T-helper 17 cell (primary cell): Measurements from ENCODE around the gene CCDC78. TPM values are rescaled to one million over a fixed set of nuclear protein-coding genes. Genes with fewer than 3 reads are reported as not detected.

Experiments used
- ATAC-seq: fragments of 150-1000 bp; cut with Tn5 transposase; 2 replicates; pipeline ENCODE4 v1.10.0; 2021; ENCODE audit warnings: mild to moderate bottlenecking, moderate library complexity
- DNase-seq, 3 donors: peaks; one replicate each; pipeline versions ENCODE4 v3.0.0 to v3.0.0-alpha.2; 2020 to 2021
- H3K9me3 ChIP-seq: one replicate; pipeline ENCODE4 v1.7.0; 2013; ENCODE audit warnings: low read length, mild to moderate bottlenecking; ENCODE audit not compliant: control insufficient read depth, poor library complexity, severe bottlenecking
- H3K27ac Mint-ChIP-seq: one replicate; pipeline ENCODE4 v1.8.0; 2022; ENCODE audit warnings: mild to moderate bottlenecking, moderate library complexity, mixed read lengths
- H3K27me3 Mint-ChIP-seq: one replicate; pipeline ENCODE4 v1.8.0; 2022; ENCODE audit warnings: mixed read lengths
- H3K36me3 Mint-ChIP-seq: one replicate; pipeline ENCODE4 v1.8.0; 2022; ENCODE audit warnings: low read depth, mixed read lengths
- H3K4me1 Mint-ChIP-seq: one replicate; pipeline ENCODE4 v1.8.0; 2022; ENCODE audit warnings: mild to moderate bottlenecking, mixed read lengths
- H3K4me3 Mint-ChIP-seq: one replicate; pipeline ENCODE4 v1.8.0; 2022; ENCODE audit warnings: mild to moderate bottlenecking, moderate library complexity, mixed read lengths
- total RNA-seq, 4 donors: library from RNA in 2 of 4; stranded (reverse) in 2 of 4; gene quantifications; one replicate each; pipeline ENCODE4 v1.2.3 and lab custom pipeline; 2022 to 2026

CCDC78 gene
- total RNA-seq, 2 donors from 2014 or later, result 3.4 to 3.7 TPM

DNA sequence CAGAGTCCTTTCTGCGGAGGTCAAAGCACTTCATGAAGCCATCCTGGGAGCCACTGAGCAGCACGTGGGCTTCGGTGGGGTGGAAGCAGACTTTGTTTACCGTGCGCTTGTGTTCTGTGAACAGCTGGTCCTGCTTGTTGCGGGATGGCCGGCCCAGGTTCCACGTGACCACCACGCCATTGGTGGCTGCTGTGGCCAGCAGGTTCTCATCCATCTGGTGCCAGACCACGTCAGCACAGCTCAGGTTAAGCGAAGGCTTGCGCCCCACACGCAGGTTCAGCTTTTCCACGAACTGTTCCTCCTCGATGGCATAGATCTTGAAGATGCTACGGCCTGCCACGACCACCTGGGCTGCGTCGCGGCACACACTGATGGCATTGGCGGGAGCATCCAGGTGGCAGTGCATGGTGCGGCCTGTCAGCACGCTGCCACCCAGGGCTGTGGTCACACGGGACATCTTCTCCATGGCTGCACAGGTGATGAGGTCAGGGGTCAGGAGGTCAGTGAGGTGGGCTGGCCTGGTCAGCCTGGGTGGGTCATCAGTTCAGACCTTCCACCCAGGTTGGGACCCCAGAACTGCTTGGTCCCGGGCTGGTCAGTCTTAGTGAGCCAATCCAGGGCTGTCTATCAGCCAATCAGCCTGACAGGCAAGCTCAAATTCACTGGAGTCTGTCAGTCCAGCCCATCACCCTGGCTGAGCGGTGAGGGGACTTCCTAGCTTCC, 36.9 kb downstream of the CCDC78 start:
- Mint-ChIP-seq H3K4me3 (peak overlapping the region; percentile 85), H3K27me3 (no peaks in the 10 kb centered on the region), H3K4me1 (peaks cover 9% of the 10 kb centered on the region), H3K36me3 (no peaks in the 10 kb centered on the region), H3K27ac (peak overlapping the region; percentile 88)
- ATAC-seq (no peak), DNase-seq (no peak)
- H3K9me3 ChIP-seq, result no peaks in the 10 kb centered on the region

DNA sequence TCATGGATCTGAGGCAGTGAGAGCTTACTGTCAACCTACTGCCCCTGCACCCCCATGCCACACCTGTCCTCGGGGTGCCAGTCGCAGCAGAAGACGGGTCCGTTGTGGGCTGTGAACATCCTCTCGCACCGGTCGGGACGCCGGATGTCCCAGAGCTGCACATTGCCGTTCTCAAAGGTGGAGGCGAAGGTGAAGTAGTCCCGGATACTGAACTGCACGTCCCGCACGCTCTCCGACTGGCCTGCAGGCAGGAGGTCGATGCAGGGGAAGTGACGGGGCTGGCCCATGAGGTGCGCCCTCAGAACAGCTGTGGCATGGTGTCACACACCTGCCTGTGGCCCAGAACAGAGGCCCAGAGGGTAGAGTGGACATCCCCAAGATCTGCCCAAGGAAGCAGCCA, 38.7 kb downstream of the CCDC78 start:
- H3K4me3 Mint-ChIP-seq, result no peak overlapping the region

DNA sequence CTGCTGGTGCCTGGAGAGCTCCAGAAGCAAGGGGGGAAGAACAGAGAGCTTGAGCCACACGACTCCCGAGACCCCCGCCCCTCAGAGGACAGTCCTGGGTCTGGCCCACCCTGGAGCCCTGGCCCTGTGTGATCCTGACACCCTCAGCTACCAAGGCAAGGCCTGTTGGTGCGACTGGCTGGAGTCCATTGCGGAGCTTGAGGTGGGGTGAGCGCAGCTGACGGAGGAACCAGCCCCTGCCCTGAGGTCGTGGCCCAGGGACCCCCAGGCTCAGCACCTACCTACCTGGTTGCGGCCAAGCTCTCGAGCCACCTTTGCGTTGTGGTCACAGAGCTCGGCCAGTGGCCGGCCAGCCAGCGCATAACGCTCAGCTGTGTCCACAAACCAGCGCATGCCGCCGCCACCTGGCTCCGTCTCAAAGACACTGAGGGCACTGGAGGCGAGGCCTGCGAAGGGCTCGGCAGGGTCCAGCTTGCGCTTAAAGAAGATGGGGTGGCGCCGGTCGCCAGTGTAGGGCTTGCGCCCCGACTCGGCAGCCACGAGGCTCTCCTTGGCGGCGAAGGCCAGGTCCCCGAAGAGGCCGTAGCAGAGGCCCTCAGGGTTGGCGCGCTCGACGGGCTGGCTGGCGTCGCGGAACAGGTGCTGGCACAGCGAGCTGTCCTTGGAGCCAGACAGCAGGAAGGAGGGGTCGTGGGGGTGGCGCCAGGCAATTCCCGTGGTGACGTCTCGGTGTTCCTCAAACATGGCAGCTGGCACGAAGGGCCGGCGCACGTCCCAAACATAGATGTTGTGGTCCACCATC, 39.6 kb downstream of the CCDC78 start:
- Mint-ChIP-seq H3K4me3 (peak overlapping the region; percentile 25), H3K27me3 (no peaks in the 10 kb centered on the region), H3K4me1 (peaks cover 16% of the 10 kb centered on the region), H3K36me3 (no peaks in the 10 kb centered on the region), H3K27ac (peak overlapping the region; percentile 14)
- no peaks in the 10 kb centered on the region for H3K9me3 ChIP-seq
- no peak for ATAC-seq
- no peak for DNase-seq

More for the DNA sequence above, 38.7 kb downstream of the CCDC78 start:
- Mint-ChIP-seq H3K27ac (no peak overlapping the region), H3K27me3 (no peaks in the 10 kb centered on the region), H3K4me1 (peaks cover 11% of the 10 kb centered on the region), H3K36me3 (no peaks in the 10 kb centered on the region)
- DNase-seq (no peak), ATAC-seq (no peak)
- H3K9me3 ChIP-seq, result no peaks in the 10 kb centered on the region

DNA sequence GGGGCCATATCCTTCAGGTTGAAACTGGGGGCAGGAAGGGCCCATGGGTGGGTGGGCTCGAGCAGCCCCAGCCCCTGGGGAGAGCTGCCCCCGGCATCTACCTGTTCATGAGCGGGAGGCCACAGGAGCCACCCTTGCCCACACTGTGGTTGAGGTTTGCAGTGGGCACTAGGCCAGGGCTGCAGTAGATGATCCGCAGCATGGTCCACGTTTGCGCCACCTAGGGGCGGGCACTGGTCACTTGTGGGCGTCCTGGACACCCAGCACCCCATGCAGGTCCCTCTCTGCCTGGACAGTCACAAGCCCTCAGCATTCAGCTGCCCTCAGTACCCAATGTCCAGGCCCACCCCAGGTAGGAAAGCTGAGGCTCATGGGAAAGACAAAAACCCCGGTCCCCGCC, 40.3 kb downstream of the CCDC78 start:
- no peaks in the 10 kb centered on the region for H3K36me3 Mint-ChIP-seq
- H3K27me3 Mint-ChIP-seq, result no peaks in the 10 kb centered on the region
- DNase-seq (no peak), ATAC-seq (no peak)
- H3K9me3 ChIP-seq, result no peaks in the 10 kb centered on the region
- H3K4me1 Mint-ChIP-seq, result peaks cover 17% of the 10 kb centered on the region
- peak overlapping the region; percentile 28 for H3K4me3 Mint-ChIP-seq
- peak overlapping the region; percentile 14 for H3K27ac Mint-ChIP-seq

DNA sequence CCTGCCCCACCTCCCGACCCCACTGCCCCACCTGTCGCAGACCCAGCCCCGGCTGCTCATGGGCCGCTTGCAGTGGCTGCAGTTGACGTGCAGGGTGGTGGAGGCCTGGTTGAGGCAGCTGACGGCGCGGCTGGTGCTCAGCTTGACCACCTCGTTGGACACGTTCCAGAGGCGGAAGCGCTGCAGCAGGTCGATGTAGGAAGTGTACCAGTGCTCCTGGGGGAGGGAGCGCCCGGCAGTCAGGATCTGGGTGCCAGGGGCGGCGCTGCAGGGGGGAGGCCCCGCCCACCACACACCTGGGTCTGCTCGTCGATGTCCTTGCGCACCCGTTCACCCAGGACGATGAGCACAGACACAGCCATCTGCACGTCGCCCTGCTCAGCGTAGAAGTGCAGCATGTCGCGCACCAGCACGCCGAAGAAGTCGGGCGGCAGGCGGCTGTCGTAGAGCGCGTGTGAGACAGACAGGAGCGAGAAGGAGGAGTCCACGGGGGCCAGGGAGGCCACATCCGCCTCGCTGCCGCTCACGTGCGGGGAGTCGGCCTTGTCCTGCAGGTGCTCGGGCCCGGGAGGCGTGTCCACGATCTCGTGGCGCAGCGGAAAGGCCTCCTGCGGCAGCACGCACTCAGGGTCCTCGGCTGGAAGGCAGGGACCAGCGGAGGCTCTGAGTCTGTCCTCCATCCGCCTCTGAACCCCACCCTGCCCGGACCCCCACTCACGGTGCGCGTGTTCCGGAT, 41.1 kb downstream of the CCDC78 start:
- no peaks in the 10 kb centered on the region for H3K9me3 ChIP-seq
- Mint-ChIP-seq H3K36me3 (no peaks in the 10 kb centered on the region), H3K27ac (no peak overlapping the region), H3K4me3 (no peak overlapping the region), H3K4me1 (peaks cover 15% of the 10 kb centered on the region), H3K27me3 (no peaks in the 10 kb centered on the region)
- ATAC-seq (no peak), DNase-seq (no peak)

DNA sequence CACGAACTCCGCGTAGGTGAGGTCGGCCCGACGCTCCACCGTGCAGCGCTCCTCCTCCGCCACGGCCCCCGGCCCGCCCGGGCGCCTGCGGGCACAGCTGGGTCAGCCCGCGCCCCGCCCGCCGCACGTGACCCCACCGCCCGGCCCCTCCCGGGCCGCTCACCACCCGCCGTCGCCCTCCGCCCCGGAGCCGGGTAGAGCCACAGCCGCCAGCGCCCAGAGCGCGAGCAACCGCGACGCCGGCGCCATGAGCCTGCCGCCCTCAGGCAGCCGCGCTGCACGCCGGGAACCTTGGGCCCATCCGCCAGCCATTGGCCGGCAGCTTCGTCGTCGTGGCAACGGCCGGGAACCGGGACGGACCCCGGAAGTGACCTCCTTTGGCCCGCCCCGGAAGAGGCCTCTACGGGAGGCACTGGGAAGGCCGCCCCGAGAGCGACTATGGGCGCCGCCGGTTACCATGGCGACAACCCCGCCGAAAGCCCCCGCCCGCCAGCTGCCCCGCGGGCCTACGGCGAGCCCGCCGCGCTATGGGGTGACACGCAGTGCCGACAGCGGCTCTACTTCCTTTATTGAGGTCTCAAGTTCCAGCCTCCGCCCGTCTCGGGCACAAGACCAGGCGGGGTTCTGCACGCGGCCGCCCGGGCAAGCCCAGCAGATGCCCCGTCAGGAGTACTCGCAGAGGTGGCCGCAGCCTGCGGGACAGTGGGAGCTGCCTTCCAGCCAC, 42.0 kb downstream of the CCDC78 start, which contains the start of gene JMJD8:
Gene JMJD8, minus strand, starts transcription at position 264 of the 724 bp plus-strand sequence. Its CDS starts 15 bp downstream, at position 249.
- peaks cover 17% of the 10 kb centered on the region for H3K4me1 Mint-ChIP-seq
- peak within 1 kb of the TSS; percentile 84 for H3K4me3 Mint-ChIP-seq
- no peaks in the 10 kb centered on the region for H3K36me3 Mint-ChIP-seq
- ATAC-seq (peak; percentile 77), DNase-seq (peak; percentile 95)
- H3K9me3 ChIP-seq, result no peaks in the 10 kb centered on the region
- no peaks in the 10 kb centered on the region for H3K27me3 Mint-ChIP-seq
- H3K27ac Mint-ChIP-seq, result no peak within 1 kb of the TSS

DNA sequence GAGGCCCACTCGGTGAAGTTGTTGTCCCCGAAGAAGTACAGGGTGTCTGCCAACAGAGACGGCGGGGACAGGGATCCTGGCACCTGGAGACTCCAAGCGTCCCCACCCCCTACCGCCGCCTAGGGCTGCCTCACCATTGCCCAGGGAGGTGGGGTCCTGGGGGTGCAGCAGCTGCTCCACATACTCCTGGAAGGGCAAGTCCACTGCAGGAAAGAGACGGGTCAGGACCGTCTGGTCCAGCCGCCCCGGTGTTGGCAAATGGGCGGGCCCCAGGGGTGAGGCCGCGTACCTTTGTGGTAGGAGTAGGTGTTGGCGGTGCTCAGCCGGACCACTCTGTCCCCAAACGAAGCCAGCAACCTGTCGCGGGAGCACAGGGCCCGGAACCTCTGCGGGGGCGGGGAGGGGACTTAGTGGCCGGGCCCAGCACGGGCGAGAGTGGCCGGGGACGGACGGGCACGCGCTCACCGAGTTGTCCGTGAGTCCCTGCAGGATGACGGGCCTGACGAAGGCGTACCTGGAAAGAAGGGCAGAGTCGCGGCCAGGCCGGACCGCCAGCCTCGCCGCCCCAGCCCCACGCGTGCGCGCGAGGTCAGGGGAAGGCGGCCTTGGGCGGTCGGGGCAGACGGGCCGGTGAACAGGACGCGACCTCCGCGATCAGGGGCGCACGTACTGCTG, 42.7 kb downstream of the CCDC78 start:
- H3K4me3 Mint-ChIP-seq, result peak overlapping the region; percentile 84
- ATAC-seq (no peak), DNase-seq (no peak)
- no peaks in the 10 kb centered on the region for H3K36me3 Mint-ChIP-seq
- H3K9me3 ChIP-seq, result no peaks in the 10 kb centered on the region
- no peaks in the 10 kb centered on the region for H3K27me3 Mint-ChIP-seq
- no peak overlapping the region for H3K27ac Mint-ChIP-seq
- H3K4me1 Mint-ChIP-seq, result peaks cover 20% of the 10 kb centered on the region

DNA sequence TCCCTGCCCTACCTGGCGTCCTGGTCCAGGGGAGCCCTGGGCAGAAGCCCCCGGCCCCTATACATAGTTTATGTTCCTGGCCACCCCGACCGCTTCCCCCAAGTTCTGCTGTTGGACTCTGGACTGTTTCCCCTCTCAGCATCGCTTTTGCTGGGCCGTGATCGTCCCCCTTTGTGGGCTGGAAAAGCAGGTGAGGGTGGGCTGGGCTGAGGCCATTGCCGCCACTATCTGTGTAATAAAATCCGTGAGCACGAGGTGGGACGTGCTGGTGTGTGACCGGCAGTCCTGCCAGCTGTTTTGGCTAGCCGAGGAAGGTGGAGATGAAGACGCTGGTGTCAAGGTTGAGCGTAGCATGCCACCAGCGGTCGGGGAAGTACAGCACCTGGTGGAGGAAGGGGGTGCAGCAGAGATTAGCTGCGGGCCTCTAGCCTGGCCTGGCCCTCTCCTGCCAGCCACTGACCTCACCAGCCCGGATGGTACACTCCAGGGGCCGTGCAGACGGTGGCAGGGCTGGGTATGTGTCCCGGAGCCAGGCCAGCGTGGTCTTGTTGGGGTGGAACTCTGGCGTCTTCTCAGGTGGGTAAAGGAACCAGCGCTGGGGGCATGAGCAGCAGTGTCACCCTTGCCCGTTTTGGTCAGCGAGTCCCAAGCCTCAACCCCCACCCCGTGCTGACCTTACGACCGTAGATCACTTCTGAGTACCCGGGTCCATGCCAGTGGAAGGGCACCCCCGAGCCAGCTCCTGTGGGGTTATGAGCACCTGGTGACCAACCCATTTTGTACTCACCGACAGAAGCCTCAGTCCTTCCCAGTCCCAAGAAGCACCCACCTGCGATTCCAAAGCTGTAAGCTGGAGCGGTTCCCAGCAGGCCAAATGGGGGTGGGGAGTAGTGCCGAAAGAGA, 43.5 kb downstream of the CCDC78 start:
- ATAC-seq, result no peak
- H3K27ac Mint-ChIP-seq, result peak overlapping the region; percentile 61
- no peak for DNase-seq
- H3K4me1 Mint-ChIP-seq, result peaks cover 20% of the 10 kb centered on the region
- H3K9me3 ChIP-seq, result no peaks in the 10 kb centered on the region
- peak overlapping the region; percentile 84 for H3K4me3 Mint-ChIP-seq
- no peaks in the 10 kb centered on the region for H3K27me3 Mint-ChIP-seq
- no peaks in the 10 kb centered on the region for H3K36me3 Mint-ChIP-seq

DNA sequence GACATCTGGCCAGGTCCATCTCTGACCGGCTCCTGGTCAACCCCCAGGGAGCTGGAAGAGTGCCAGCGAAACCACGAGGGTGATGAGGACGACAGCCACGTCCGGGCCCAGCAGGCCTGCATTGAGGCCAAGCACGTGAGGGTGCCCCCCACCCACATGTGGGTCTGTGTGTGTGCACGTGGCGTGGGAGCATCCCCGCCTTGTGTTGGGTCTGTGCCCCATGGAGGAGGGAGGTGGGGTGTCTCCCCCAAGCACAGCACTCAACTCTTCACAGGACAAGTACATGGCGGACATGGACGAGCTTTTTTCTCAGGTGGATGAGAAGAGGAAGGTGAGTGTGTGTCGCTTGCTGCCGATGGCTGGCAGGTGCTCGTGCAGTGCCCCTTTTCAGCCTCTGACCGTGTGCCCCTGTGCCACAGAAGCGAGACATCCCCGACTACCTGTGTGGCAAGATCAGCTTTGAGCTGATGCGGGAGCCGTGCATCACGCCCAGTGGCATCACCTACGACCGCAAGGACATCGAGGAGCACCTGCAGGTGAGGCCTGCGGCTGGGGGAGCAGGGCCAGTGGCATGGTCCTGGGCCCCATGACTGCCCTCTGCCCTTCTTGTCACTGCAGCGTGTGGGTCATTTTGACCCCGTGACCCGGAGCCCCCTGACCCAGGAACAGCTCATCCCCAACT, 44.4 kb downstream of the CCDC78 start:
- H3K27ac Mint-ChIP-seq, result peak overlapping the region; percentile 61
- no peaks in the 10 kb centered on the region for H3K27me3 Mint-ChIP-seq
- H3K36me3 Mint-ChIP-seq, result no peaks in the 10 kb centered on the region
- DNase-seq, result no peak
- peaks cover 20% of the 10 kb centered on the region for H3K4me1 Mint-ChIP-seq
- H3K9me3 ChIP-seq, result no peaks in the 10 kb centered on the region
- no peak for ATAC-seq
- H3K4me3 Mint-ChIP-seq, result peak overlapping the region; percentile 43

DNA sequence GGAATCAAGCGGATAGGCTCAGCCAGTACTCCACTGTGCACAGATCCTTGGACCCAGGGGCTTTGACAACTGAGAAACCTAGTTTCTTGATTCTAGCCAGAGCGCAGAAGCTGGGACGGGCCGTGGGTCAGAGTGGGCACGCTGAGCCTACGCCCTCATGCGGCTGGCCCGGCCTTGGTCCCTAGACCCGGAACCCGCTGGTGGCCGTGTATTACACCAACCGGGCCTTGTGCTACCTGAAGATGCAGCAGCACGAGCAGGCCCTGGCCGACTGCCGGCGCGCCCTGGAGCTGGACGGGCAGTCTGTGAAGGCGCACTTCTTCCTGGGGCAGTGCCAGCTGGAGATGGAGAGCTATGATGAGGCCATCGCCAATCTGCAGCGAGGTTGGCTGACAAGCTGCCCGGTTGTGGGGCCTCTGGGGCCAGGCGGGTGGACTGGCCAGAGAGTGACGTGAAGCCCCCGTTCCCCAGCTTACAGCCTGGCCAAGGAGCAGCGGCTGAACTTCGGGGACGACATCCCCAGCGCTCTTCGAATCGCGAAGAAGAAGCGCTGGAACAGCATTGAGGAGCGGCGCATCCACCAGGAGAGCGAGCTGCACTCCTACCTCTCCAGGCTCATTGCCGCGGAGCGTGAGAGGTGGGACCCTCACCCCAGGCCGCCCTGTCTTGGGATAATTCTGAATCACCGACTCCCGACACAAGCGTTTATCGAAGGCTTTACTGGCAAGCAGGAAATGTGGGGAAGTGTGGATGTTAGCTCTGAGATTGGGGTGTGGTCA, 45.1 kb downstream of the CCDC78 start:
- H3K4me3 Mint-ChIP-seq, result peak overlapping the region; percentile 83
- peaks cover 20% of the 10 kb centered on the region for H3K4me1 Mint-ChIP-seq
- H3K36me3 Mint-ChIP-seq, result no peaks in the 10 kb centered on the region
- H3K27me3 Mint-ChIP-seq, result no peaks in the 10 kb centered on the region
- DNase-seq, result no peak
- H3K9me3 ChIP-seq, result no peaks in the 10 kb centered on the region
- peak overlapping the region; percentile 37 for H3K27ac Mint-ChIP-seq
- ATAC-seq, result no peak

DNA sequence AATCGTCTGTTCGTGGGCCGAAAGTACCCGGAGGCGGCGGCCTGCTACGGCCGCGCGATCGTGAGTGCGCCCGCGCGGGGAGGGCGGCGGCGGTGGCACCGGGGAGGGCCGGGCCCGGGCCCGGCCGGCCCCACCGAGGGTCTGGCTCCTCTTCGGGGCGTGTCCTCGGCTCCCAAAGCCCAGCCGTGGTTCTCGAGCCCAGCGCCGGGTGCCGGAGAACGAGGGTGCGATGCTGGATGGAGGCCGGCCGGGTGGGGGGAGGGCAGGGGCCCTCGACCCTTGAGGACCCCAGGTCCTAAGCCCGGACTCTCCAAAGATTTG, 45.7 kb downstream of the CCDC78 start:
- peak overlapping the region; percentile 37 for H3K27ac Mint-ChIP-seq
- no peak for DNase-seq
- H3K4me1 Mint-ChIP-seq, result peaks cover 20% of the 10 kb centered on the region
- H3K36me3 Mint-ChIP-seq, result no peaks in the 10 kb centered on the region
- H3K27me3 Mint-ChIP-seq, result no peaks in the 10 kb centered on the region
- peak overlapping the region; percentile 83 for H3K4me3 Mint-ChIP-seq
- H3K9me3 ChIP-seq, result no peaks in the 10 kb centered on the region
- ATAC-seq, result no peak
